Measurements from ENCODE around the gene CCDC85C. TPM values are rescaled to one million over a fixed set of nuclear protein-coding genes. Genes with fewer than 3 reads are reported as not detected.

Gene CCDC85C
- total and polyA plus RNA-seq, 8 donors: 10.5 to 28.6 (median 15.9) TPM

DNA sequence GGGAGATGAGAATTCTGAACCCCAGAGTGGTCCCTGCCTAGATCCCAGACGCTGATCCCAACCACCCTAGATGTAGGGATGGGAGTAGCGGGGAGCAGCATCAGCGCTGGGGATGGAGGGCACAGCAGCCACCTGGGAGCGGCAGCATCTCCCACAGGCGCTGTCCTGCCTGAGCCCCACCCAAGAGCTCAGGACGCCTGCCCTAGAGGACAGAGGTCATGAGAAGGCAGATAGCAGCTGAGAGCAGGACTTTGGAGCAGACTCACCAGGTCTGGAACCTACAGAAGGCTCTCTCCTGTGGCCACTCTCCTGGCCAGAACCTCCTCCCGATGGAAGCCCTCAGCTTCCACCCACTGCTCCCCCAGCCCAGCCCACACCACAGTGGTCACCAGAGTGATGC, 7.2 kb downstream of the CCDC85C start:
- WGBS, 5 donors: 62 to 85% (median 67%) methylated on average over 4 to 7 of the region's 7 CpGs
- H3K27ac ChIP-seq: peak overlapping the region; percentile 80 to 92 (median 85)
- TF ChIP-seq, protein P1, sequence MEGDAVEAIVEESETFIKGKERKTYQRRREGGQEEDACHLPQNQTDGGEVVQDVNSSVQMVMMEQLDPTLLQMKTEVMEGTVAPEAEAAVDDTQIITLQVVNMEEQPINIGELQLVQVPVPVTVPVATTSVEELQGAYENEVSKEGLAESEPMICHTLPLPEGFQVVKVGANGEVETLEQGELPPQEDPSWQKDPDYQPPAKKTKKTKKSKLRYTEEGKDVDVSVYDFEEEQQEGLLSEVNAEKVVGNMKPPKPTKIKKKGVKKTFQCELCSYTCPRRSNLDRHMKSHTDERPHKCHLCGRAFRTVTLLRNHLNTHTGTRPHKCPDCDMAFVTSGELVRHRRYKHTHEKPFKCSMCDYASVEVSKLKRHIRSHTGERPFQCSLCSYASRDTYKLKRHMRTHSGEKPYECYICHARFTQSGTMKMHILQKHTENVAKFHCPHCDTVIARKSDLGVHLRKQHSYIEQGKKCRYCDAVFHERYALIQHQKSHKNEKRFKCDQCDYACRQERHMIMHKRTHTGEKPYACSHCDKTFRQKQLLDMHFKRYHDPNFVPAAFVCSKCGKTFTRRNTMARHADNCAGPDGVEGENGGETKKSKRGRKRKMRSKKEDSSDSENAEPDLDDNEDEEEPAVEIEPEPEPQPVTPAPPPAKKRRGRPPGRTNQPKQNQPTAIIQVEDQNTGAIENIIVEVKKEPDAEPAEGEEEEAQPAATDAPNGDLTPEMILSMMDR (IDR thresholded peaks at IDR 0.05): no peak
- TF ChIP-seq POLR2A (IDR thresholded peaks at IDR 0.05) (no peak), EP300 (IDR thresholded peaks at IDR 0.05) (no peak), POLR2AphosphoS5 (IDR thresholded peaks at IDR 0.05) (no peak)
- H3K27me3 ChIP-seq: no peaks in the 10 kb centered on the region
- intact Hi-C loops (cut with DNase I; ENCODE audit: low total_unique reads): no loop called here
- no peak overlapping the region for H3K4me3 ChIP-seq
- no peaks in the 10 kb centered on the region for H3K9me3 ChIP-seq
- H3K36me3 ChIP-seq: no peaks in the 10 kb centered on the region
- DNase-seq: no peak
- H3K4me1 ChIP-seq: peaks cover 94 to 100% (median 96%) of the 10 kb centered on the region in 4 donors

DNA sequence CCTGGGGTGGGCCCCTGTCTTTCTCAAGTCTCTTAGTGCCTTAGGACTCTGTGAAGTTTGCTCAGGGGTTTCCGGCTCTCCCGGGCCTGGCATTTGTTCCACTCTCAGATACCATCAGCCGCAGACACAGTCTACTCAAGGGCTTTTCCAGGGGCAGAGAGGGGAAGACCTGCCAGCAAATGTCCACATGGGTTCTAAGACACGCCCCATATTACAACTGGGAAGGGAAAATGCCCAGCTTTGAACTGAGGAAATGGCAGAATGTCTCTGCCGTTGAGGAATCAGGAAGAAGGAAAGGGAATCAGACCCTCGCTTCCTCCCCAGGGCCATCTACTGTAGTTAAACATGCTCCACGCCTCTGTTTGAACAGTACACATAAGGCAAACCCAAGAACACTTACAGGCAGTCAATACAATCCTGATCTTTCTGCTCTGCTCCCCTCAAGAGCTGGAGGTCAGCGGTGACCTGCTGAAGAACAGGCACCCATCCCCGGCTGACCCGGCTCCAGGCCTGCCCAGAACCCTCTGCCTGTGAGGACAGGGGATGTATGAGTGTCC, 7.9 kb downstream of the CCDC85C start:
- WGBS, 5 donors: 30 to 50% (median 36%) methylated on average over 6 to 10 of the region's 10 CpGs
- peak; percentile 75 to 81 for DNase-seq
- H3K27ac ChIP-seq: peak overlapping the region; percentile 80 to 92 (median 85)
- intact Hi-C loops (cut with DNase I; ENCODE audit: low total_unique reads): no loop called here
- no peaks in the 10 kb centered on the region for H3K36me3 ChIP-seq
- no peaks in the 10 kb centered on the region for H3K27me3 ChIP-seq
- TF ChIP-seq, protein P1 (IDR thresholded peaks at IDR 0.05): no peak
- TF ChIP-seq EP300 (IDR thresholded peaks at IDR 0.05) (no peak), POLR2AphosphoS5 (IDR thresholded peaks at IDR 0.05) (peak; percentile 5 to 84 (median 64)), POLR2A (IDR thresholded peaks at IDR 0.05) (no peak)
- no peak overlapping the region for H3K4me3 ChIP-seq
- H3K9me3 ChIP-seq: no peaks in the 10 kb centered on the region
- peaks cover 91 to 98% (median 95%) of the 10 kb centered on the region in 4 donors for H3K4me1 ChIP-seq

DNA sequence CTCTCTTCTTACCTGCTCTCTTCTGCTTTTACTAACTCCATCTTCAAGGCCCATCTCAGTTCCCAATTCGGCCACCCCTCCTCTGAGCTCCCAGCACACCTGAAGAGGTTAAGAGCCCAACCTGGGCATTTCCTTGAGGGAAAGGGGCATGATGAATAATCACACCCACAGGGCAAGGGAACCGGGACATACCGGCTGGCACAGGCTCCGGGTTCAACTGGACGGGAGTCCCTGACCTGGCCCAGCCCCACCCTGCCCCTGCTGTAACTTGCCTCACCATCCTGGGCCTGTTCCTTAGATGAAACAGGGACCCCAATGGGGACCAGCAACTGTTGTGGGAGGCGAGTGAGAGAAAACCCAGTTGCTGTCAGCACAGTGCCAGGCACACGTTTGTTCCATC, 8.5 kb downstream of the CCDC85C start:
- intact Hi-C loops (cut with DNase I; ENCODE audit: low total_unique reads): no loop called here
- WGBS, 5 donors: 47 to 61% (median 54%) methylated on average over 6 to 7 of the region's 7 CpGs

DNA sequence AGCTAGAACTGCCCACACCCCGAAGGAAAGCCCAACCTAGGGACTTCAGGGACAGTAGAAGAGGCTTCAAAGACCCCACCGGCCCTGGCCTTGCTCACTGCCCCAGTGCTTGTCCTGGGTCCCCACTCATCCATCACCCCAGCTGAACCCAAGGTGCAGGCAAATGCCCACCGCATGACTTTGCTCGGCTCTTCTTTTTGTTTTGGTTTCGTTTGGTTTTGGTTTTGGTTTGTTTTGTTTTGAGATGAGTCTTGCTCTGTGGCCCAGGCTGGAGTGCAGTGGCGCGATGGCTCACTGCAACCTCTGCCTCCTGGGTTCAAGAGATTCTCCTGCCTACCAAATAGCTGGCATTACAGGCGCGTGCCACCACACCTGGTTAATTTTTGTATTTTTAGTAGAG, 9.0 kb downstream of the CCDC85C start:
- Histone ChIP-seq H3K4me1 (peaks cover 91 to 98% (median 95%) of the 10 kb centered on the region in 4 donors), H3K4me3 (no peak overlapping the region), H3K27me3 (no peaks in the 10 kb centered on the region), H3K36me3 (no peaks in the 10 kb centered on the region), H3K27ac (peak overlapping the region; percentile 80 to 92 (median 85)), H3K9me3 (no peaks in the 10 kb centered on the region)
- intact Hi-C loops (cut with DNase I; ENCODE audit: low total_unique reads): no loop called here
- DNase-seq: no peak
- 61 to 79% (median 72%) methylated on average over 8 to 9 of the region's 9 CpGs for WGBS, 5 donors
- TF ChIP-seq, protein P1 (IDR thresholded peaks at IDR 0.05): no peak
- TF ChIP-seq POLR2A (IDR thresholded peaks at IDR 0.05): no peak
- TF ChIP-seq POLR2AphosphoS5 (IDR thresholded peaks at IDR 0.05): no peak
- TF ChIP-seq EP300 (IDR thresholded peaks at IDR 0.05): no peak

More for the DNA sequence above, 8.5 kb downstream of the CCDC85C start:
- Histone ChIP-seq H3K4me3 (no peak overlapping the region), H3K27ac (peak overlapping the region; percentile 80 to 92 (median 85)), H3K36me3 (no peaks in the 10 kb centered on the region), H3K9me3 (no peaks in the 10 kb centered on the region), H3K4me1 (peaks cover 91 to 98% (median 95%) of the 10 kb centered on the region in 4 donors), H3K27me3 (no peaks in the 10 kb centered on the region)
- DNase-seq: no peak
- TF ChIP-seq EP300 (IDR thresholded peaks at IDR 0.05) (no peak), POLR2AphosphoS5 (IDR thresholded peaks at IDR 0.05) (no peak), POLR2A (IDR thresholded peaks at IDR 0.05) (no peak)
- TF ChIP-seq, protein P1 (IDR thresholded peaks at IDR 0.05): no peak
